Measurements from ENCODE around the gene DAND5. TPM values are rescaled to one million over a fixed set of nuclear protein-coding genes. Genes with fewer than 3 reads are reported as not detected.

DAND5 gene
- total and polyA plus RNA-seq, 9 donors, result 0.04 to 0.23 (median 0.15) TPM; not detected in 2

GRCh38 chr19:13010992-13011652, 41.7 kb downstream of the DAND5 start:
- no peak overlapping the region for H3K4me3 ChIP-seq (ENCODE audit: low read length)
- peak overlapping the region; percentile 93 for H3K27ac ChIP-seq (ENCODE audit: low read length)
- 18% methylated on average over 2 of the region's 39 CpGs for WGBS (ENCODE audit: insufficient coverage)
- peaks cover 77% of the 10 kb centered on the region for H3K27me3 ChIP-seq (ENCODE audit: control insufficient read depth, insufficient read depth, low read length)
- peak; percentile 75 for DNase-seq
- H3K4me1 ChIP-seq (ENCODE audit: control insufficient read depth, insufficient read depth, low read length), result peaks cover 97% of the 10 kb centered on the region
- H3K9me3 ChIP-seq (replicated peaks; ENCODE audit: control insufficient read depth, low read depth, low read length), result no peaks in the 10 kb centered on the region
- peaks cover 23% of the 10 kb centered on the region for H3K36me3 ChIP-seq (ENCODE audit: control insufficient read depth, insufficient read depth, low read length)

GRCh38 chr19:13011653-13012389, 42.4 kb downstream of the DAND5 start:
- Histone ChIP-seq H3K4me3 (ENCODE audit: low read length) (no peak overlapping the region), H3K36me3 (ENCODE audit: control insufficient read depth, insufficient read depth, low read length) (peaks cover 23% of the 10 kb centered on the region), H3K27ac (ENCODE audit: low read length) (peak overlapping the region; percentile 93), H3K9me3 (replicated peaks; ENCODE audit: control insufficient read depth, low read depth, low read length) (no peaks in the 10 kb centered on the region), H3K27me3 (ENCODE audit: control insufficient read depth, insufficient read depth, low read length) (peaks cover 84% of the 10 kb centered on the region), H3K4me1 (ENCODE audit: control insufficient read depth, insufficient read depth, low read length) (peaks cover 96% of the 10 kb centered on the region)
- DNase-seq, result peak; percentile 34
- WGBS (ENCODE audit: insufficient coverage), result 26% methylated on average over 28 of the region's 54 CpGs

- H3K4me3 ChIP-seq (ENCODE audit: low read length), result no peak overlapping the region
Measured at GRCh38 chr19:13012390-13012689, 43.0 kb downstream of the DAND5 start.

GRCh38 chr19:13012690-13013608, 43.6 kb downstream of the DAND5 start:
- DNase-seq, result peak; percentile 76
- Histone ChIP-seq H3K9me3 (replicated peaks; ENCODE audit: control insufficient read depth, low read depth, low read length) (no peaks in the 10 kb centered on the region), H3K36me3 (ENCODE audit: control insufficient read depth, insufficient read depth, low read length) (peaks cover 23% of the 10 kb centered on the region), H3K27me3 (ENCODE audit: control insufficient read depth, insufficient read depth, low read length) (peaks cover 87% of the 10 kb centered on the region), H3K4me3 (ENCODE audit: low read length) (peak overlapping the region; percentile 30), H3K4me1 (ENCODE audit: control insufficient read depth, insufficient read depth, low read length) (peaks cover 96% of the 10 kb centered on the region), H3K27ac (ENCODE audit: low read length) (peak overlapping the region; percentile 93)
- 17% methylated on average over 27 of the region's 52 CpGs for WGBS (ENCODE audit: insufficient coverage)

More at GRCh38 chr19:13012390-13012689, 43.0 kb downstream of the DAND5 start:
- H3K36me3 ChIP-seq (ENCODE audit: control insufficient read depth, insufficient read depth, low read length), result peaks cover 23% of the 10 kb centered on the region
- WGBS (ENCODE audit: insufficient coverage), result 25% methylated on average over 15 of the region's 23 CpGs
- peaks cover 96% of the 10 kb centered on the region for H3K4me1 ChIP-seq (ENCODE audit: control insufficient read depth, insufficient read depth, low read length)
- H3K27ac ChIP-seq (ENCODE audit: low read length), result peak overlapping the region; percentile 93
- no peaks in the 10 kb centered on the region for H3K9me3 ChIP-seq (replicated peaks; ENCODE audit: control insufficient read depth, low read depth, low read length)
- peaks cover 87% of the 10 kb centered on the region for H3K27me3 ChIP-seq (ENCODE audit: control insufficient read depth, insufficient read depth, low read length)
- no peak for DNase-seq

- peak overlapping the region; percentile 93 for H3K27ac ChIP-seq (ENCODE audit: low read length)
- peaks cover 18% of the 10 kb centered on the region for H3K36me3 ChIP-seq (ENCODE audit: control insufficient read depth, insufficient read depth, low read length)
- peaks cover 96% of the 10 kb centered on the region for H3K4me1 ChIP-seq (ENCODE audit: control insufficient read depth, insufficient read depth, low read length)
- H3K4me3 ChIP-seq (ENCODE audit: low read length), result peak overlapping the region; percentile 30
- WGBS (ENCODE audit: insufficient coverage), result 29% methylated on average over 18 of the region's 20 CpGs
- DNase-seq, result peak; percentile 47
- no peaks in the 10 kb centered on the region for H3K9me3 ChIP-seq (replicated peaks; ENCODE audit: control insufficient read depth, low read depth, low read length)
- H3K27me3 ChIP-seq (ENCODE audit: control insufficient read depth, insufficient read depth, low read length), result peaks cover 82% of the 10 kb centered on the region
Measured at GRCh38 chr19:13013649-13014048, 44.3 kb downstream of the DAND5 start.

- H3K4me1 ChIP-seq (ENCODE audit: control insufficient read depth, insufficient read depth, low read length), result peaks cover 96% of the 10 kb centered on the region
- peaks cover 76% of the 10 kb centered on the region for H3K27me3 ChIP-seq (ENCODE audit: control insufficient read depth, insufficient read depth, low read length)
- H3K4me3 ChIP-seq (ENCODE audit: low read length), result peak overlapping the region; percentile 30
- DNase-seq, result peak; percentile 66
- 47% methylated on average over 6 of the region's 35 CpGs for WGBS (ENCODE audit: insufficient coverage)
- H3K9me3 ChIP-seq (replicated peaks; ENCODE audit: control insufficient read depth, low read depth, low read length), result no peaks in the 10 kb centered on the region
- H3K36me3 ChIP-seq (ENCODE audit: control insufficient read depth, insufficient read depth, low read length), result peaks cover 11% of the 10 kb centered on the region
- H3K27ac ChIP-seq (ENCODE audit: low read length), result peak overlapping the region; percentile 93
Measured at GRCh38 chr19:13014101-13014920, 44.9 kb downstream of the DAND5 start.

- Histone ChIP-seq H3K27ac (ENCODE audit: low read length) (peak overlapping the region; percentile 93), H3K4me1 (ENCODE audit: control insufficient read depth, insufficient read depth, low read length) (peaks cover 94% of the 10 kb centered on the region), H3K4me3 (ENCODE audit: low read length) (no peak overlapping the region), H3K9me3 (replicated peaks; ENCODE audit: control insufficient read depth, low read depth, low read length) (no peaks in the 10 kb centered on the region), H3K27me3 (ENCODE audit: control insufficient read depth, insufficient read depth, low read length) (peaks cover 70% of the 10 kb centered on the region), H3K36me3 (ENCODE audit: control insufficient read depth, insufficient read depth, low read length) (peaks cover 7% of the 10 kb centered on the region)
- DNase-seq, result peak; percentile 41
- 47% methylated on average over 1 of the region's 4 CpGs for WGBS (ENCODE audit: insufficient coverage)
Measured at GRCh38 chr19:13014921-13015280, 45.5 kb downstream of the DAND5 start.

GRCh38 chr19:13015361-13016223, 46.2 kb downstream of the DAND5 start:
- Histone ChIP-seq H3K27ac (ENCODE audit: low read length) (peak overlapping the region; percentile 98), H3K4me1 (ENCODE audit: control insufficient read depth, insufficient read depth, low read length) (peaks cover 94% of the 10 kb centered on the region), H3K9me3 (replicated peaks; ENCODE audit: control insufficient read depth, low read depth, low read length) (no peaks in the 10 kb centered on the region), H3K36me3 (ENCODE audit: control insufficient read depth, insufficient read depth, low read length) (peaks cover 2% of the 10 kb centered on the region), H3K4me3 (ENCODE audit: low read length) (no peak overlapping the region), H3K27me3 (ENCODE audit: control insufficient read depth, insufficient read depth, low read length) (peaks cover 67% of the 10 kb centered on the region)
- DNase-seq, result peak; percentile 62
- no CpG with 5 or more reads among the region's 12 CpGs for WGBS (ENCODE audit: insufficient coverage)

- Histone ChIP-seq H3K27me3 (ENCODE audit: control insufficient read depth, insufficient read depth, low read length) (peaks cover 62% of the 10 kb centered on the region), H3K4me1 (ENCODE audit: control insufficient read depth, insufficient read depth, low read length) (peaks cover 93% of the 10 kb centered on the region), H3K9me3 (replicated peaks; ENCODE audit: control insufficient read depth, low read depth, low read length) (no peaks in the 10 kb centered on the region), H3K36me3 (ENCODE audit: control insufficient read depth, insufficient read depth, low read length) (peaks cover 2% of the 10 kb centered on the region), H3K4me3 (ENCODE audit: low read length) (no peak overlapping the region), H3K27ac (ENCODE audit: low read length) (peak overlapping the region; percentile 98)
- no peak for DNase-seq
- 17% methylated on average over 3 of the region's 7 CpGs for WGBS (ENCODE audit: insufficient coverage)
Measured at GRCh38 chr19:13016245-13016627, 46.9 kb downstream of the DAND5 start.
